ENCODE data around the gene EIF3J. TPM values are rescaled to one million over a fixed set of nuclear protein-coding genes. Genes with fewer than 3 reads are reported as not detected.

Gene EIF3J
- total RNA-seq, 1 donor from 2014 or later, result 75.8 TPM

DNA sequence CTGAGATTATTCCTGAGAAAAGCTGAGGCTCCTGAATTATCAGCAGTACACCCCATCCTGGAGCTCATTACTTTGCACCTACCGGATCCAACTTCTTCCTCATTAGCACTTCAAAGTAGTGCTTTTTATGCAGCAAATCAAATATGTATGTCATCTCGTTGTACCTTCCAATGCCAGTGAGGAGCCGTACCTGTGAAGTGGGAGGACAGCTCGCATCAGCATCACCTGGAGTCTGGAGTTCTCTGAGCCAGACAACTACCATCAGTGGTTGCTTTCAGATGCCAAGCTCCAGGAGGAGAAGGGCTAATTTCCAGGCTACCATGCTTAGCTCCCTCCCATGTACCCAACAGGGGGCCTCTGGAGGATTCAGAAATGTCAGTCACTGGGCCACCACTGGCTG, 32.4 kb downstream of the EIF3J start:
- DNase-seq (ENCODE audit: low spot score, unreplicated experiment), result no peak
- Mint-ChIP-seq H3K9me3 (ENCODE audit: low read depth) (peaks cover 13% of the 10 kb centered on the region), H3K4me3 (ENCODE audit: low read depth) (no peak overlapping the region), H3K27me3 (no peaks in the 10 kb centered on the region), H3K4me1 (ENCODE audit: low read depth) (no peaks in the 10 kb centered on the region), H3K36me3 (ENCODE audit: insufficient read depth) (peaks cover 33% of the 10 kb centered on the region), H3K27ac (peak overlapping the region; percentile 75)
- TF ChIP-seq, protein P1, sequence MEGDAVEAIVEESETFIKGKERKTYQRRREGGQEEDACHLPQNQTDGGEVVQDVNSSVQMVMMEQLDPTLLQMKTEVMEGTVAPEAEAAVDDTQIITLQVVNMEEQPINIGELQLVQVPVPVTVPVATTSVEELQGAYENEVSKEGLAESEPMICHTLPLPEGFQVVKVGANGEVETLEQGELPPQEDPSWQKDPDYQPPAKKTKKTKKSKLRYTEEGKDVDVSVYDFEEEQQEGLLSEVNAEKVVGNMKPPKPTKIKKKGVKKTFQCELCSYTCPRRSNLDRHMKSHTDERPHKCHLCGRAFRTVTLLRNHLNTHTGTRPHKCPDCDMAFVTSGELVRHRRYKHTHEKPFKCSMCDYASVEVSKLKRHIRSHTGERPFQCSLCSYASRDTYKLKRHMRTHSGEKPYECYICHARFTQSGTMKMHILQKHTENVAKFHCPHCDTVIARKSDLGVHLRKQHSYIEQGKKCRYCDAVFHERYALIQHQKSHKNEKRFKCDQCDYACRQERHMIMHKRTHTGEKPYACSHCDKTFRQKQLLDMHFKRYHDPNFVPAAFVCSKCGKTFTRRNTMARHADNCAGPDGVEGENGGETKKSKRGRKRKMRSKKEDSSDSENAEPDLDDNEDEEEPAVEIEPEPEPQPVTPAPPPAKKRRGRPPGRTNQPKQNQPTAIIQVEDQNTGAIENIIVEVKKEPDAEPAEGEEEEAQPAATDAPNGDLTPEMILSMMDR (IDR thresholded peaks at IDR 0.05; ENCODE audit: unreplicated experiment), result no peak

DNA sequence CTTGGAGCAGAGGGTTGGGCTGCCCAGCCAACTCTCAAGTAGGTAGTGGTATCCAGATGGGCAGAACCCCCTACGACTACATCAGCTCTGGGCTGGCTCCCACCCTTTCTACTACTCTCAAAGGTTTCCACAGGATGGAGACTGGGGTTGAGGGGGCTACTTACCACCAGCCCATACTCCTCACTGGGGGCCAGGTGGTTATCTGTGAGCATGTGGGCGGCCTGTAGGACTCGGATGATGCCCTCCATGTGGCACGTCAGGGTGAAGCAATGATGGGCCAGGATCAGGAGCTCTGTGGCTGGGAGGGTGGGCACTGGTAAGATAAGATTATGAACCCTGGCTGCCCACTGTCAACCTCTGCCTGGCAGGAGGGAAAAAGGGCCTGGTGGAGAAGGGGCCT, 33.4 kb downstream of the EIF3J start:
- Mint-ChIP-seq H3K27ac (no peak overlapping the region), H3K4me3 (ENCODE audit: low read depth) (no peak overlapping the region), H3K4me1 (ENCODE audit: low read depth) (no peaks in the 10 kb centered on the region), H3K36me3 (ENCODE audit: insufficient read depth) (peaks cover 24% of the 10 kb centered on the region), H3K27me3 (no peaks in the 10 kb centered on the region), H3K9me3 (ENCODE audit: low read depth) (peaks cover 9% of the 10 kb centered on the region)
- TF ChIP-seq, protein P1 (IDR thresholded peaks at IDR 0.05; ENCODE audit: unreplicated experiment), result no peak
- no peak for DNase-seq (ENCODE audit: low spot score, unreplicated experiment)

DNA sequence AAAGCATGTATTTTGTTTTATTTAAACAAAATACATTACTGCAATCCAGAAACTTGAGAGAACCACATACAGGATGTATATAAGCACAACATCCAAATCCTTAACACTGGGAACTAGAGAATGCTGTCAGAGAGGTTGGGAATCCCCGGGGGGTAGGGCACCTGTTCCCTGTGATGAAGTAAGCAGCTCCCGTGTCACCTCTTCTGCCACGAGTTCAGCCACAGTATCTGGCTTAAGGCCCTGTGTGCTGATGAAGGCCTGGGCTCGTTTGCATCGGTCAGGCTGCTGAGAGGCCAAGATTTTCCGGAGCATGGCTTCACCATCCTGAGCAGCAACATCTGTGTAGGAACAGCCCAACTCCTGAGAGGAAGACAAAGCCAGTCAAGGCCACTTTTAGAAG, 36.4 kb downstream of the EIF3J start:
- TF ChIP-seq, protein P1 (IDR thresholded peaks at IDR 0.05; ENCODE audit: unreplicated experiment), result no peak
- H3K27ac Mint-ChIP-seq, result no peak overlapping the region
- no peaks in the 10 kb centered on the region for H3K9me3 Mint-ChIP-seq (ENCODE audit: low read depth)
- DNase-seq (ENCODE audit: low spot score, unreplicated experiment), result no peak
- H3K36me3 Mint-ChIP-seq (ENCODE audit: insufficient read depth), result peaks cover 8% of the 10 kb centered on the region
- no peaks in the 10 kb centered on the region for H3K4me1 Mint-ChIP-seq (ENCODE audit: low read depth)
- H3K4me3 Mint-ChIP-seq (ENCODE audit: low read depth), result no peak overlapping the region
- H3K27me3 Mint-ChIP-seq, result no peaks in the 10 kb centered on the region

DNA sequence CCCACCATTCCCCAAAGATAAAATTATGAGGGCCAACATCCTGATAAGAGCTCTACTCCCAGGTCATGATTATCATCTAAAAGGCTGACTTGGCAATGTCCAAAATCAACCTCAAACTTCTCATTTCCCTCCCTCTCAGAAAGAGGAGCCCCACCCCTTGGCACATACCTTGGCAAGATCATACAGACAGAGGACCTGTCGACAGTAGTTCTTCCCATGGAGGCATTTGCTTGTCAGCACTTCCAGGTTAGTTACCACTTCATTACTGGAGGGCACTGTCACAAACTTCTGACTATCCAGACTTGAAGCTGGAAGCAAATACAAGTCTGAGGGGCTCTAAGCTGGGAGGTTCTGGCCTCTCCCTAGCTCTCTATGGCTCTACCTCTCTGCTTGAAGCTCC, 37.8 kb downstream of the EIF3J start:
- no peak for DNase-seq (ENCODE audit: low spot score, unreplicated experiment)
- peaks cover 6% of the 10 kb centered on the region for H3K36me3 Mint-ChIP-seq (ENCODE audit: insufficient read depth)
- H3K27ac Mint-ChIP-seq, result no peak overlapping the region
- no peaks in the 10 kb centered on the region for H3K9me3 Mint-ChIP-seq (ENCODE audit: low read depth)
- H3K4me3 Mint-ChIP-seq (ENCODE audit: low read depth), result no peak overlapping the region
- no peaks in the 10 kb centered on the region for H3K27me3 Mint-ChIP-seq
- H3K4me1 Mint-ChIP-seq (ENCODE audit: low read depth), result no peaks in the 10 kb centered on the region
- TF ChIP-seq, protein P1 (IDR thresholded peaks at IDR 0.05; ENCODE audit: unreplicated experiment), result no peak

DNA sequence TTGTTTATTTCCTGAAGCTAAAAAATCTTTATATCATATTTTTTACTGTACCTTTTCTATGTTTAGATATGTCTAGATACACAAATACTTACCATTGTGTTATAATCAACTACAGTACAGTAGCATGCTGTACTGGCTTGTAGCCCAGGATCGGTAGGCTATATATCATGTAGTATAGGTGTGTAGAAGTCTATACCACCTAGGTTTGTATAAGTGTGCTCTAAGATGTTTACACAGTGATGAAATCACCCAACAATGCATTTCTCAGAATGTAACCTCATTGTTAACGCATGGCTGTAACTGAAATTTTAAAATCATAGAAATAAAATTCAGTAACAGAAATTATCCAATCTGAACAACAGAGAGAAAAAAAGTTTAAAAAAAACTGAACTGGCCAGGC, 43.2 kb downstream of the EIF3J start:
- TF ChIP-seq, protein P1 (IDR thresholded peaks at IDR 0.05; ENCODE audit: unreplicated experiment), result no peak
- Mint-ChIP-seq H3K27ac (peak overlapping the region; percentile 37), H3K4me3 (ENCODE audit: low read depth) (no peak overlapping the region), H3K36me3 (ENCODE audit: insufficient read depth) (peaks cover 26% of the 10 kb centered on the region), H3K4me1 (ENCODE audit: low read depth) (no peaks in the 10 kb centered on the region), H3K9me3 (ENCODE audit: low read depth) (no peaks in the 10 kb centered on the region), H3K27me3 (no peaks in the 10 kb centered on the region)
- no peak for DNase-seq (ENCODE audit: low spot score, unreplicated experiment)
